Endothelial cell (in vitro differentiated cells): ENCODE results near the gene FCHO1. TPM values are rescaled to one million over a fixed set of nuclear protein-coding genes. Genes with fewer than 3 reads are reported as not detected.
A peak's percentile ranks its signal among the peaks of the same experiment; 100 is the strongest.

Experiments used
- DNase-seq: peaks from one replicate; pipeline ENCODE4 v3.0.0; 2021; ENCODE audit warnings: low spot score
- H3K27ac Mint-ChIP-seq: one replicate; pipeline ENCODE4 v1.8.0; 2021; ENCODE audit warnings: mixed read lengths, inconsistent platforms; ENCODE audit not compliant: unreplicated experiment
- H3K27me3 Mint-ChIP-seq: one replicate; pipeline ENCODE4 v1.8.0; 2021; ENCODE audit warnings: mild to moderate bottlenecking, moderate library complexity, mixed read lengths, inconsistent platforms; ENCODE audit not compliant: unreplicated experiment
- H3K36me3 Mint-ChIP-seq: one replicate; pipeline ENCODE4 v1.8.0; 2021; ENCODE audit warnings: mild to moderate bottlenecking, low read depth, mixed read lengths, inconsistent platforms; ENCODE audit not compliant: unreplicated experiment
- H3K4me1 Mint-ChIP-seq: one replicate; pipeline ENCODE4 v1.8.0; 2021; ENCODE audit warnings: mild to moderate bottlenecking, mixed read lengths, inconsistent platforms; ENCODE audit not compliant: unreplicated experiment
- H3K4me3 Mint-ChIP-seq: one replicate; pipeline ENCODE4 v1.8.0; 2021; ENCODE audit warnings: mild to moderate bottlenecking, mixed read lengths, inconsistent platforms; ENCODE audit not compliant: unreplicated experiment
- H3K9me3 Mint-ChIP-seq: one replicate; pipeline ENCODE4 v1.8.0; 2021; ENCODE audit warnings: mixed read lengths, inconsistent platforms; ENCODE audit not compliant: unreplicated experiment
- CTCF ChIP-seq: fragments of 200-600 bp; sonication (generic); IDR thresholded peaks from one replicate; pipeline ENCODE4 v1.5.0; 2021; ENCODE audit warnings: antibody characterized with exemption; ENCODE audit not compliant: unreplicated experiment
- total RNA-seq: library from RNA; stranded (reverse); fragmentation: NEBNext Ultra II Directional; extraction: Animal tissue kit (Norgen Biotek cat#: 25700); gene quantifications from one replicate; pipeline ENCODE4 v1.2.1, GENCODE V29; 2021; ENCODE audit not compliant: unreplicated experiment

FCHO1 gene
- total RNA-seq, 1 donor from 2014 or later, result 2.7 TPM

- Mint-ChIP-seq H3K4me1 (peaks cover 51% of the 10 kb centered on the region), H3K9me3 (no peaks in the 10 kb centered on the region), H3K4me3 (peak overlapping the region; percentile 96), H3K27ac (peak overlapping the region; percentile 80), H3K36me3 (peaks cover 25% of the 10 kb centered on the region), H3K27me3 (peaks cover 15% of the 10 kb centered on the region)
- TF ChIP-seq CTCF, result no peak
- no peak for DNase-seq
These were observed 30.8 kb upstream of the FCHO1 start for GRCh38 chr19:17720440-17720839.

GRCh38 chr19:17721111-17721628 lies 30.1 kb upstream of the FCHO1 start:
- DNase-seq, result no peak
- Mint-ChIP-seq H3K9me3 (no peaks in the 10 kb centered on the region), H3K4me1 (peaks cover 52% of the 10 kb centered on the region), H3K4me3 (peak overlapping the region; percentile 96), H3K36me3 (peaks cover 26% of the 10 kb centered on the region), H3K27ac (peak overlapping the region; percentile 92), H3K27me3 (peaks cover 15% of the 10 kb centered on the region)
- TF ChIP-seq CTCF, result no peak

- TF ChIP-seq CTCF, result no peak
- H3K27ac Mint-ChIP-seq, result peak overlapping the region; percentile 92
- H3K4me3 Mint-ChIP-seq, result peak overlapping the region; percentile 96
- H3K4me1 Mint-ChIP-seq, result peaks cover 52% of the 10 kb centered on the region
- peak; percentile 46 for DNase-seq
- H3K9me3 Mint-ChIP-seq, result no peaks in the 10 kb centered on the region
- H3K27me3 Mint-ChIP-seq, result peaks cover 15% of the 10 kb centered on the region
- peaks cover 26% of the 10 kb centered on the region for H3K36me3 Mint-ChIP-seq
These were observed 29.5 kb upstream of the FCHO1 start for GRCh38 chr19:17721821-17722220.

- no peaks in the 10 kb centered on the region for H3K9me3 Mint-ChIP-seq
- no peak overlapping the region for H3K4me3 Mint-ChIP-seq
- no peak for DNase-seq
- no peak for TF ChIP-seq CTCF
- H3K27me3 Mint-ChIP-seq, result peaks cover 14% of the 10 kb centered on the region
- H3K36me3 Mint-ChIP-seq, result peaks cover 23% of the 10 kb centered on the region
- H3K4me1 Mint-ChIP-seq, result peaks cover 45% of the 10 kb centered on the region
- no peak overlapping the region for H3K27ac Mint-ChIP-seq
These were observed 28.5 kb upstream of the FCHO1 start for GRCh38 chr19:17722655-17723240.

- H3K9me3 Mint-ChIP-seq, result no peaks in the 10 kb centered on the region
- H3K4me3 Mint-ChIP-seq, result no peak overlapping the region
- peaks cover 39% of the 10 kb centered on the region for H3K4me1 Mint-ChIP-seq
- no peak for TF ChIP-seq CTCF
- peaks cover 31% of the 10 kb centered on the region for H3K36me3 Mint-ChIP-seq
- H3K27me3 Mint-ChIP-seq, result peaks cover 14% of the 10 kb centered on the region
- H3K27ac Mint-ChIP-seq, result no peak overlapping the region
- DNase-seq, result no peak
These were observed 26.6 kb upstream of the FCHO1 start for GRCh38 chr19:17724655-17725054.
